ENCODE data around the gene CTSF. TPM values are rescaled to one million over a fixed set of nuclear protein-coding genes. Genes with fewer than 3 reads are reported as not detected.

Gene CTSF
- total RNA-seq, 1 donor from 2014 or later = 4.1 TPM

GRCh38 chr11:66579017-66579606, 10.7 kb upstream of the CTSF start:
- H3K4me3 Mint-ChIP-seq (ENCODE audit: low read depth) = no peak overlapping the region
- H3K4me1 Mint-ChIP-seq (ENCODE audit: low read depth) = no peaks in the 10 kb centered on the region
- peaks cover 19% of the 10 kb centered on the region for H3K27me3 Mint-ChIP-seq
- H3K27ac Mint-ChIP-seq = no peak overlapping the region
- H3K9me3 Mint-ChIP-seq (ENCODE audit: low read depth) = peaks cover 4% of the 10 kb centered on the region
- TF ChIP-seq CTCF (IDR thresholded peaks at IDR 0.05; ENCODE audit: unreplicated experiment) = peak; percentile 86
- peak; percentile 81 for DNase-seq (ENCODE audit: low spot score, unreplicated experiment)
- peaks cover 1% of the 10 kb centered on the region for H3K36me3 Mint-ChIP-seq (ENCODE audit: insufficient read depth)

GRCh38 chr11:66570850-66571180, 2.4 kb upstream of the CTSF start:
- TF ChIP-seq CTCF (IDR thresholded peaks at IDR 0.05; ENCODE audit: unreplicated experiment) = no peak
- DNase-seq (ENCODE audit: low spot score, unreplicated experiment) = no peak
- no peaks in the 10 kb centered on the region for H3K9me3 Mint-ChIP-seq (ENCODE audit: low read depth)
- H3K4me1 Mint-ChIP-seq (ENCODE audit: low read depth) = no peaks in the 10 kb centered on the region
- H3K27me3 Mint-ChIP-seq = no peaks in the 10 kb centered on the region
- H3K27ac Mint-ChIP-seq = no peak overlapping the region
- H3K4me3 Mint-ChIP-seq (ENCODE audit: low read depth) = no peak overlapping the region
- no peaks in the 10 kb centered on the region for H3K36me3 Mint-ChIP-seq (ENCODE audit: insufficient read depth)

GRCh38 chr11:66570079-66570849, 1.9 kb upstream of the CTSF start:
- no peak for TF ChIP-seq CTCF (IDR thresholded peaks at IDR 0.05; ENCODE audit: unreplicated experiment)
- Mint-ChIP-seq H3K4me1 (ENCODE audit: low read depth) (no peaks in the 10 kb centered on the region), H3K36me3 (ENCODE audit: insufficient read depth) (no peaks in the 10 kb centered on the region), H3K27me3 (no peaks in the 10 kb centered on the region), H3K4me3 (ENCODE audit: low read depth) (no peak overlapping the region), H3K27ac (no peak overlapping the region), H3K9me3 (ENCODE audit: low read depth) (no peaks in the 10 kb centered on the region)
- no peak for DNase-seq (ENCODE audit: low spot score, unreplicated experiment)

- no peak for TF ChIP-seq CTCF (IDR thresholded peaks at IDR 0.05; ENCODE audit: unreplicated experiment)
- H3K9me3 Mint-ChIP-seq (ENCODE audit: low read depth) = no peaks in the 10 kb centered on the region
- H3K4me3 Mint-ChIP-seq (ENCODE audit: low read depth) = no peak overlapping the region
- no peaks in the 10 kb centered on the region for H3K4me1 Mint-ChIP-seq (ENCODE audit: low read depth)
- no peaks in the 10 kb centered on the region for H3K27me3 Mint-ChIP-seq
- no peaks in the 10 kb centered on the region for H3K36me3 Mint-ChIP-seq (ENCODE audit: insufficient read depth)
- DNase-seq (ENCODE audit: low spot score, unreplicated experiment) = no peak
- H3K27ac Mint-ChIP-seq = no peak overlapping the region
Measured at GRCh38 chr11:66569076-66569475, 670 bp upstream of the CTSF start.

- Mint-ChIP-seq H3K36me3 (ENCODE audit: insufficient read depth) (no peaks in the 10 kb centered on the region), H3K9me3 (ENCODE audit: low read depth) (no peaks in the 10 kb centered on the region), H3K4me1 (ENCODE audit: low read depth) (no peaks in the 10 kb centered on the region), H3K27ac (no peak overlapping the region), H3K27me3 (no peaks in the 10 kb centered on the region), H3K4me3 (ENCODE audit: low read depth) (no peak overlapping the region)
- no peak for TF ChIP-seq CTCF (IDR thresholded peaks at IDR 0.05; ENCODE audit: unreplicated experiment)
- no peak for DNase-seq (ENCODE audit: low spot score, unreplicated experiment)
Measured at GRCh38 chr11:66567787-66568123, 651 bp downstream of the CTSF start.
